ENCODE measurements around the gene ASCL5. TPM values are rescaled to one million over a fixed set of nuclear protein-coding genes. Genes with fewer than 3 reads are reported as not detected.

The ASCL5 gene
- total RNA-seq, 4 donors from 2014 or later: not detected

DNA sequence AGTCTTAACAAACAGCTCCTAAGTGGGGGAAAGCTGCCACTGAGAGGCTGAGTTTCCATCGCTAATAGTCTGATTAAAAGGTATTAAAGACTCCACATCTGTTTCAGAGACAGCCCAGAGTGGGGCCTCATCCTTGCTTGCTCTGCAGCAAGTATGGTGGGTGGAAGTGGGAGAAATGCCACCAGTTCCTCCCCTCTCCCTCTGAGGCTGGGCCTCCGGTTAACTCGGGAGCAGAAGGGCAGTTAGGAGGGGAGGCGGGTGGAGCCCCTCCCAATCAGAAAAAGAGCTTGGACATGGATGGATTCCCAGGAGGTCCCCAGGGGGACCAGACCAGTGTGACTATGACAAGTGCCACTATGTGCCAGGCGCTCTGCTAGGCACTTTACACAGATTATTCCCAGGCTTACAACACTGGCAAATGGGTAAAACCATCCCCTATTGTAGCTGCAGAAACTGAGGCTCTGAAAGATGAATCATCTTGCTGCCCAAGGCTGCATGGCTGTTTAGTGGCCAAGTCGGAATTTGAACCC is 11.4 kb upstream of the ASCL5 start:
- WGBS: 54% methylated on average over 6 of the region's 6 CpGs
- intact Hi-C loops (cut with DNase I): no loop called here

DNA sequence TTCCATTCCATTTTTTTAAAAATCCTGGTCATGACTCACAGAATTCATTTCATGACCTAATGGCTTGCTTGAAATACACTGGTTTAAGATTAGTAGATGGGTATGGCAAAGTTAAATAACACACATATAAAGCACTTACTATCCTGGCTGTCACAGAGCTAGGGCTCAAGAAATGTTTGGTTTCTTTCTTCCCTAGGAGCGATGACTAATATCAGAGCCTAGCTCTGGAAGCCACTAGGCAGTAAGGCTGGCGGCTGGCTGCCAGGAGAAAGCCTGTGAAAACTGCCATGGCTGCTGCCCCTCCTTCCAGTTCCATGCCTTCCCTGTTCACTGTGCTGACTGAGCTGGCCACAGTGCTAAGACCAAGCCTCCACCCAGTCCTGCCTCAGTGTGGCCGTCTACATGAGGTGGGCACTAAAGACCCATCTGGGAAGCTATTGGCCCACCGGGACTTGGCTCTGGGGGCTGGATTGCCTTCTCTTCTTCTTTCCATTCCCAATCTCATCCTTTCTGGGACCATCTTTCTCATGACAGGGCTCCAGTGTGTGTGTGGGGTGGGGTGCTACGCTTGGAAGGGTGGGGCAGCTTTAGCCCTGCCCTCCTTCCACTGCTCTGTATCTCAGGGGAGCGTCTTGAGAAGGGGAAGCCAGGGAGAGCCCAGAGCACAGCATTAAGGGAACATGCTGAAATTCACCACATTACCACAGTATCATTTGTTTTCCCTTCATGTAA is 10.8 kb upstream of the ASCL5 start:
- Histone ChIP-seq H3K27ac (replicated peaks in 1 of 4) (peak overlapping the region; percentile 62 to 79 (median 66)), H3K27me3 (no peaks in the 10 kb centered on the region), H3K36me3 (peaks cover 8 to 73% (median 60%) of the 10 kb centered on the region in 4 donors), H3K9me3 (no peaks in the 10 kb centered on the region), H3K4me1 (peaks cover 0 to 34% (median 30%) of the 10 kb centered on the region in 4 donors), H3K4me3 (no peak overlapping the region)
- intact Hi-C loops (cut with DNase I): no loop called here
- TF ChIP-seq, protein P1, sequence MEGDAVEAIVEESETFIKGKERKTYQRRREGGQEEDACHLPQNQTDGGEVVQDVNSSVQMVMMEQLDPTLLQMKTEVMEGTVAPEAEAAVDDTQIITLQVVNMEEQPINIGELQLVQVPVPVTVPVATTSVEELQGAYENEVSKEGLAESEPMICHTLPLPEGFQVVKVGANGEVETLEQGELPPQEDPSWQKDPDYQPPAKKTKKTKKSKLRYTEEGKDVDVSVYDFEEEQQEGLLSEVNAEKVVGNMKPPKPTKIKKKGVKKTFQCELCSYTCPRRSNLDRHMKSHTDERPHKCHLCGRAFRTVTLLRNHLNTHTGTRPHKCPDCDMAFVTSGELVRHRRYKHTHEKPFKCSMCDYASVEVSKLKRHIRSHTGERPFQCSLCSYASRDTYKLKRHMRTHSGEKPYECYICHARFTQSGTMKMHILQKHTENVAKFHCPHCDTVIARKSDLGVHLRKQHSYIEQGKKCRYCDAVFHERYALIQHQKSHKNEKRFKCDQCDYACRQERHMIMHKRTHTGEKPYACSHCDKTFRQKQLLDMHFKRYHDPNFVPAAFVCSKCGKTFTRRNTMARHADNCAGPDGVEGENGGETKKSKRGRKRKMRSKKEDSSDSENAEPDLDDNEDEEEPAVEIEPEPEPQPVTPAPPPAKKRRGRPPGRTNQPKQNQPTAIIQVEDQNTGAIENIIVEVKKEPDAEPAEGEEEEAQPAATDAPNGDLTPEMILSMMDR (IDR thresholded peaks at IDR 0.05): no peak
- peak; percentile 24 to 33 for TF ChIP-seq POLR2AphosphoS5 (IDR thresholded peaks at IDR 0.05)
- no peak for DNase-seq (ENCODE audit: extremely low spot score)
- 57% methylated on average over 6 of the region's 6 CpGs for WGBS

More for the DNA sequence above, 11.4 kb upstream of the ASCL5 start:
- no peak for TF ChIP-seq EP300 (IDR thresholded peaks at IDR 0.05)
- Histone ChIP-seq H3K9me3 (no peaks in the 10 kb centered on the region), H3K36me3 (peaks cover 11 to 79% (median 66%) of the 10 kb centered on the region in 4 donors), H3K4me3 (no peak overlapping the region), H3K27me3 (no peaks in the 10 kb centered on the region), H3K27ac (replicated peaks in 1 of 4) (peak overlapping the region; percentile 62 to 79 (median 66)), H3K4me1 (peaks cover 0 to 35% (median 31%) of the 10 kb centered on the region in 4 donors)
- DNase-seq (ENCODE audit: extremely low spot score): no peak

DNA sequence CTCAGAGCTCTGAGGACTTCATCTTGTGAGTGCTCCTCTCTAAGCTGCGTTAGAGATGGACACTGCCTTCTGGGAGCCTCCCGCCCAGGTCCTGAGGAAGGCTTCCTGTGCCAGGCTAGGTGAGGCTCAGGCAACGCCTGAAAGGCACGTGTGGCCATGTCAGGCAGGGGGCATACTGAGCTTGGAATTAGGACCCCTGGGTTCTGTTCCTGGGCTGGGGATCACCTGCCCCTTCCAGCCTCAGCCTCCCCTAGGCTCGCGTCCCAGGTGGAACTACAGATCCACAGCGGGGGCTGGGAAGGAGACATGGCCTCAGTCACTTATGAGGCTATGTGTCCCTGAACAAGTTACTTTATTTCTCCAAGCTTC is 10.0 kb upstream of the ASCL5 start:
- peak overlapping the region; percentile 62 to 79 (median 66) for H3K27ac ChIP-seq (replicated peaks in 1 of 4)

DNA sequence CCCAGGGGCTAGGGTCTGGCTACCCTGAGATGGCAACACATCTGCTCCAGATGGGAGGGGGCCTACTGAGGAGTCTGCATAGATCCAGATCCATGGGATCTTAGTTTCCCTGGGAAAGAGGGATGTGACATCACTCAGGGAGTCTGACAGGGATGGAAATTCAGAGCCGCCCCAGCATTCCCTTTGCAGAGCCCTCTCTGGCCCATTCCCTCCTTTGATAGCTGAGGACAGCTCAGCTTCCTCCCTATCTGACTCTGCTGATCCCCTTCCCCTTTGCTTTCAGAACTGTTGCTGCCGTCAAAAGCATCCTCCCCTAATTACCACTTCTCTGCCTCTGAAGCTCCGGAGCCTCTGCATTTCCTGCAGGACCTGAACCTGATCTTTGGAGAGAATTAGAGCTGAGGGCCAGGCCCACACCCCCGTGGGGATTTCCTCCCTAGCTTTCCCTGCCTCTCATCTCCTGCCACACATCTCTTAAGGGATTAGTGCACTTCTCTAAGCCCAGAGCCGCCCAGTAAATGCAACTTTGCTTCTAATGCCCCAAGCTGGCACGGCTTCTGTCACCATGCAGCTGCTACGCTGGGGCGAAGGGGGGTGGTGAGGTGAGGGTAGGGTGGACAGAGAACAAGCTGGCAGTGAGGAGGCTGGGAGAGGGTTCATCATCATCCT is 9.5 kb upstream of the ASCL5 start:
- no peaks in the 10 kb centered on the region for H3K9me3 ChIP-seq
- TF ChIP-seq, protein P1 (IDR thresholded peaks at IDR 0.05): no peak
- TF ChIP-seq POLR2A (IDR thresholded peaks at IDR 0.05; ENCODE audit: low read depth) (no peak), POLR2AphosphoS5 (IDR thresholded peaks at IDR 0.05) (no peak), EP300 (IDR thresholded peaks at IDR 0.05) (no peak)
- H3K4me1 ChIP-seq: peaks cover 0 to 28% (median 25%) of the 10 kb centered on the region in 4 donors
- no peak overlapping the region for H3K4me3 ChIP-seq
- intact Hi-C loops (cut with DNase I): no loop called here
- peak overlapping the region; percentile 62 to 79 (median 66) for H3K27ac ChIP-seq (replicated peaks in 1 of 4)
- DNase-seq (ENCODE audit: extremely low spot score): no peak
- no peaks in the 10 kb centered on the region for H3K27me3 ChIP-seq
- whole genome bisulfite sequencing: 80% methylated on average over 8 of the region's 8 CpGs
- peaks cover 8 to 60% (median 47%) of the 10 kb centered on the region in 4 donors for H3K36me3 ChIP-seq

More for the DNA sequence above, 10.0 kb upstream of the ASCL5 start:
- Histone ChIP-seq H3K27me3 (no peaks in the 10 kb centered on the region), H3K4me3 (no peak overlapping the region), H3K9me3 (no peaks in the 10 kb centered on the region), H3K4me1 (peaks cover 0 to 28% (median 26%) of the 10 kb centered on the region in 4 donors), H3K36me3 (peaks cover 8 to 65% (median 53%) of the 10 kb centered on the region in 4 donors)
- intact Hi-C loops (cut with DNase I): no loop called here
- TF ChIP-seq POLR2A (IDR thresholded peaks at IDR 0.05; ENCODE audit: low read depth) (no peak), EP300 (IDR thresholded peaks at IDR 0.05) (no peak), POLR2AphosphoS5 (IDR thresholded peaks at IDR 0.05) (no peak)
- TF ChIP-seq, protein P1 (IDR thresholded peaks at IDR 0.05): no peak
- 88% methylated on average over 7 of the region's 7 CpGs for whole genome bisulfite sequencing
- DNase-seq (ENCODE audit: extremely low spot score): no peak

DNA sequence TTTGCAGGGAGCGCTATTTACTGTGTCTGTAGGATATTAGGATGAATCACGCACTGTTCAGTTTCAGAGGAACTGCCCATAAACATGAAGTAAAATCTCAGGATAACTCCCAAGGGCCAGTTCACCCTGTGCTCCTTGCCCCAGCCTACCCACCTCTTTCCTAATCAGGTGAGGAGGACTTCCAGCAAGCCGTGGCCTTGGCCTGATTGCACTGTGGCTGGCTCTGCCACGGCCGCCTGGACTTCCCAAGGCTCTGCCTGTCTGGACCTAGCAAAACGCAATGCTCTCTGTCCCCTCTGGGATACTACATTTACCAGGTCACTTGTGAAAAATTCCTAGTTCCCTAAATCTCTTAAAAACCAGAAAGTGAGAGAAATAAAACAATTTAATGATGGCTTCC is 7.4 kb upstream of the ASCL5 start:
- intact Hi-C loops (cut with DNase I): no loop called here
- H3K27me3 ChIP-seq: no peaks in the 10 kb centered on the region

More for the DNA sequence above, 7.4 kb upstream of the ASCL5 start:
- peaks cover 8 to 39% (median 27%) of the 10 kb centered on the region in 4 donors for H3K36me3 ChIP-seq
- no peaks in the 10 kb centered on the region for H3K9me3 ChIP-seq
- peaks cover 0 to 28% (median 25%) of the 10 kb centered on the region in 4 donors for H3K4me1 ChIP-seq
- WGBS: 92% methylated on average over 6 of the region's 6 CpGs
- no peak overlapping the region for H3K4me3 ChIP-seq
- H3K27ac ChIP-seq (replicated peaks in 1 of 4): no peak overlapping the region
- DNase-seq (ENCODE audit: extremely low spot score): no peak
- no peak for TF ChIP-seq POLR2A (IDR thresholded peaks at IDR 0.05; ENCODE audit: low read depth)
- TF ChIP-seq EP300 (IDR thresholded peaks at IDR 0.05): no peak
- TF ChIP-seq POLR2AphosphoS5 (IDR thresholded peaks at IDR 0.05): no peak
- TF ChIP-seq, protein P1 (IDR thresholded peaks at IDR 0.05): no peak

All from esophagus muscularis mucosa (tissue), 4 donors.